ENCODE results near the gene HS2ST1. TPM values are rescaled to one million over a fixed set of nuclear protein-coding genes. Genes with fewer than 3 reads are reported as not detected.

The HS2ST1 gene
- total RNA-seq, 1 donor from 2014 or later, result 56.4 TPM

GRCh38 chr1:87144316-87144895 is 230.0 kb downstream of the HS2ST1 start:
- no peak for DNase-seq (ENCODE audit: low read depth, low spot score)
- Mint-ChIP-seq H3K36me3 (ENCODE audit: low read depth) (no peaks in the 10 kb centered on the region), H3K27me3 (ENCODE audit: low read depth) (no peaks in the 10 kb centered on the region), H3K27ac (ENCODE audit: unreplicated experiment) (no peak overlapping the region), H3K9me3 (peaks cover 11% of the 10 kb centered on the region), H3K4me1 (peaks cover 9% of the 10 kb centered on the region), H3K4me3 (no peak overlapping the region)
- no peak for TF ChIP-seq CTCF (conservative IDR thresholded peaks at IDR 0.05)

- DNase-seq (ENCODE audit: low read depth, low spot score), result no peak
- Mint-ChIP-seq H3K4me1 (peaks cover 13% of the 10 kb centered on the region), H3K9me3 (peaks cover 11% of the 10 kb centered on the region), H3K27ac (ENCODE audit: unreplicated experiment) (no peak overlapping the region), H3K4me3 (no peak overlapping the region), H3K27me3 (ENCODE audit: low read depth) (no peaks in the 10 kb centered on the region), H3K36me3 (ENCODE audit: low read depth) (no peaks in the 10 kb centered on the region)
- TF ChIP-seq CTCF (conservative IDR thresholded peaks at IDR 0.05), result no peak
These were observed 230.5 kb downstream of the HS2ST1 start for GRCh38 chr1:87144981-87145380.

GRCh38 chr1:87146538-87146937 is 232.1 kb downstream of the HS2ST1 start:
- H3K36me3 Mint-ChIP-seq (ENCODE audit: low read depth), result no peaks in the 10 kb centered on the region
- H3K4me3 Mint-ChIP-seq, result no peak overlapping the region
- DNase-seq (ENCODE audit: low read depth, low spot score), result no peak
- H3K27ac Mint-ChIP-seq (ENCODE audit: unreplicated experiment), result peak overlapping the region; percentile 39
- H3K9me3 Mint-ChIP-seq, result peaks cover 11% of the 10 kb centered on the region
- no peaks in the 10 kb centered on the region for H3K27me3 Mint-ChIP-seq (ENCODE audit: low read depth)
- no peak for TF ChIP-seq CTCF (conservative IDR thresholded peaks at IDR 0.05)
- H3K4me1 Mint-ChIP-seq, result peaks cover 21% of the 10 kb centered on the region

GRCh38 chr1:87146986-87147385 is 232.6 kb downstream of the HS2ST1 start:
- no peak for DNase-seq (ENCODE audit: low read depth, low spot score)
- Mint-ChIP-seq H3K27ac (ENCODE audit: unreplicated experiment) (peak overlapping the region; percentile 36), H3K9me3 (peaks cover 11% of the 10 kb centered on the region), H3K4me3 (no peak overlapping the region), H3K27me3 (ENCODE audit: low read depth) (no peaks in the 10 kb centered on the region), H3K4me1 (peaks cover 26% of the 10 kb centered on the region), H3K36me3 (ENCODE audit: low read depth) (no peaks in the 10 kb centered on the region)
- TF ChIP-seq CTCF (conservative IDR thresholded peaks at IDR 0.05), result no peak

GRCh38 chr1:87147851-87148250 is 233.4 kb downstream of the HS2ST1 start:
- no peaks in the 10 kb centered on the region for H3K27me3 Mint-ChIP-seq (ENCODE audit: low read depth)
- no peak for DNase-seq (ENCODE audit: low read depth, low spot score)
- peaks cover 11% of the 10 kb centered on the region for H3K9me3 Mint-ChIP-seq
- H3K4me3 Mint-ChIP-seq, result no peak overlapping the region
- no peaks in the 10 kb centered on the region for H3K36me3 Mint-ChIP-seq (ENCODE audit: low read depth)
- no peak for TF ChIP-seq CTCF (conservative IDR thresholded peaks at IDR 0.05)
- H3K27ac Mint-ChIP-seq (ENCODE audit: unreplicated experiment), result no peak overlapping the region
- peaks cover 31% of the 10 kb centered on the region for H3K4me1 Mint-ChIP-seq

All from neural crest cell (in vitro differentiated cells).